ENCODE measurements around the gene CABP2. TPM values are rescaled to one million over a fixed set of nuclear protein-coding genes. Genes with fewer than 3 reads are reported as not detected.

The CABP2 gene
- total and polyA plus RNA-seq, 10 of the 15 experiments (the other 5 are each of a cell fraction or from before 2014, with no cell fraction given) = not detected

- Histone ChIP-seq H4K20me1 (ENCODE audit: control insufficient read depth, insufficient read depth) (no peaks in the 10 kb centered on the region), H3K4me1 (ENCODE audit: control insufficient read depth, insufficient read depth, low read length) (no peaks in the 10 kb centered on the region), H3K79me2 (ENCODE audit: control insufficient read depth, insufficient read depth, low read length) (no peaks in the 10 kb centered on the region), H3K4me3 (no peak overlapping the region), H3K36me3 (ENCODE audit: control insufficient read depth in 2 of 2, insufficient read depth in 2 of 2, low read length in 1 of 2) (no peaks in the 10 kb centered on the region), H2AFZ (ENCODE audit: control insufficient read depth, low read depth, low read length) (no peak overlapping the region), H3K9me3 (replicated peaks; ENCODE audit: control insufficient read depth, insufficient read depth, low read length) (no peaks in the 10 kb centered on the region; the same call in 2 of the 3 replicates), H3K27me3 (replicated peaks in 1 of 2; ENCODE audit: control insufficient read depth in 2 of 2, insufficient read depth in 2 of 2, low read length in 1 of 2) (no peaks in the 10 kb centered on the region; a peak in 1 of 4 replicates), H3K4me2 (ENCODE audit: control insufficient read depth, insufficient read depth) (no peak overlapping the region), H3K9ac (ENCODE audit: control insufficient read depth, insufficient read depth, low read length) (no peak overlapping the region), H3K27ac (ENCODE audit: control insufficient read depth, insufficient read depth) (no peak overlapping the region)
- 48% methylated on average over 2 of the region's 2 CpGs for WGBS (ENCODE audit: insufficient coverage, insufficient replicate concordance, low lambda C conversion rate, missing lambda C conversion rate)
- CTCF ChIA-PET = interaction anchor here (0.6 kb wide), 1 partner anchor 141 kb away, joined by 3 read pairs; no protein-coding TSS in a partner anchor
- no peak for ATAC-seq
- DNase-seq (ENCODE audit: low read depth, low spot score) = no peak
- no peak for TF ChIP-seq E2F8 (IDR thresholded peaks at IDR 0.05; ENCODE audit: low read depth, partially characterized antibody)
- no peak for TF ChIP-seq LARP7 (IDR thresholded peaks at IDR 0.05)
- no peak for TF ChIP-seq IRF3 (IDR thresholded peaks at IDR 0.05)
- TF ChIP-seq ZNF592 (IDR thresholded peaks at IDR 0.05) = no peak
- no peak for TF ChIP-seq ATF7 (IDR thresholded peaks at IDR 0.05; ENCODE audit: low read depth)
- TF ChIP-seq PAX8 (IDR thresholded peaks at IDR 0.05) = no peak
- TF ChIP-seq SRF (IDR thresholded peaks at IDR 0.05; ENCODE audit: low read depth in 2 of 2, low read length in 2 of 2) = no peak
- SMC1A ChIA-PET (ENCODE audit: uncharacterized antibody, unreplicated experiment) = no interaction called here
- POLR2A ChIA-PET = no interaction called here
- intact Hi-C loops (cut with micrococcal nuclease; ENCODE audit: unreplicated experiment) = no loop called here
- no peak for FAIRE-seq
- RAD21 ChIA-PET (ENCODE audit: unreplicated experiment) = no interaction called here
- in situ Hi-C loops (cut with MboI) = no loop called here
- no TSS peak for BruUV-seq (replicated peaks)
These were observed 20.3 kb upstream of the CABP2 start for GRCh38 chr11:67543585-67543984.
